ENCODE measurements around the gene P2RY11.

P2RY11 gene

GRCh38 chr19:10135551-10136334 lies 24.2 kb downstream of the P2RY11 start:
- 96% methylated on average over 39 of the region's 39 CpGs for WGBS
- Histone ChIP-seq H3K27ac (ENCODE audit: low read depth, low read length) (no peak overlapping the region), H3K4me3 (ENCODE audit: low read length) (no peak overlapping the region), H3K27me3 (ENCODE audit: insufficient read depth, low read length) (no peaks in the 10 kb centered on the region), H3K9me3 (ENCODE audit: insufficient read depth, low read depth, low read length) (no peaks in the 10 kb centered on the region), H3K9ac (ENCODE audit: low read depth, low read length) (no peak overlapping the region), H3K4me1 (ENCODE audit: insufficient read depth, low read length) (no peaks in the 10 kb centered on the region), H3K36me3 (ENCODE audit: insufficient read depth, low read length) (peaks cover 92% of the 10 kb centered on the region)

GRCh38 chr19:10136936-10137335 lies 25.4 kb downstream of the P2RY11 start:
- Histone ChIP-seq H3K9ac (ENCODE audit: low read depth, low read length) (no peak overlapping the region), H3K4me1 (ENCODE audit: insufficient read depth, low read length) (no peaks in the 10 kb centered on the region), H3K36me3 (ENCODE audit: insufficient read depth, low read length) (peaks cover 93% of the 10 kb centered on the region), H3K27me3 (ENCODE audit: insufficient read depth, low read length) (no peaks in the 10 kb centered on the region), H3K27ac (ENCODE audit: low read depth, low read length) (no peak overlapping the region), H3K9me3 (ENCODE audit: insufficient read depth, low read depth, low read length) (no peaks in the 10 kb centered on the region), H3K4me3 (ENCODE audit: low read length) (no peak overlapping the region)
- 97% methylated on average over 14 of the region's 14 CpGs for WGBS

GRCh38 chr19:10137751-10138682 lies 26.5 kb downstream of the P2RY11 start:
- H3K9ac ChIP-seq (ENCODE audit: low read depth, low read length): no peak overlapping the region
- no peaks in the 10 kb centered on the region for H3K4me1 ChIP-seq (ENCODE audit: insufficient read depth, low read length)
- WGBS: 95% methylated on average over 38 of the region's 38 CpGs
- no peaks in the 10 kb centered on the region for H3K27me3 ChIP-seq (ENCODE audit: insufficient read depth, low read length)
- H3K27ac ChIP-seq (ENCODE audit: low read depth, low read length): no peak overlapping the region
- H3K9me3 ChIP-seq (ENCODE audit: insufficient read depth, low read depth, low read length): no peaks in the 10 kb centered on the region
- no peak overlapping the region for H3K4me3 ChIP-seq (ENCODE audit: low read length)
- H3K36me3 ChIP-seq (ENCODE audit: insufficient read depth, low read length): peaks cover 98% of the 10 kb centered on the region

- Histone ChIP-seq H3K27me3 (ENCODE audit: insufficient read depth, low read length) (no peaks in the 10 kb centered on the region), H3K36me3 (ENCODE audit: insufficient read depth, low read length) (peaks cover 98% of the 10 kb centered on the region), H3K9ac (ENCODE audit: low read depth, low read length) (no peak overlapping the region), H3K27ac (ENCODE audit: low read depth, low read length) (no peak overlapping the region), H3K4me3 (ENCODE audit: low read length) (no peak overlapping the region), H3K9me3 (ENCODE audit: insufficient read depth, low read depth, low read length) (no peaks in the 10 kb centered on the region), H3K4me1 (ENCODE audit: insufficient read depth, low read length) (no peaks in the 10 kb centered on the region)
- WGBS: 96% methylated on average over 27 of the region's 27 CpGs
Observed at GRCh38 chr19:10138879-10139795, 27.6 kb downstream of the P2RY11 start.

GRCh38 chr19:10139952-10140351 lies 28.5 kb downstream of the P2RY11 start:
- H3K9me3 ChIP-seq (ENCODE audit: insufficient read depth, low read depth, low read length): no peaks in the 10 kb centered on the region
- no peak overlapping the region for H3K9ac ChIP-seq (ENCODE audit: low read depth, low read length)
- WGBS: 96% methylated on average over 23 of the region's 23 CpGs
- H3K4me1 ChIP-seq (ENCODE audit: insufficient read depth, low read length): no peaks in the 10 kb centered on the region
- peaks cover 100% of the 10 kb centered on the region for H3K36me3 ChIP-seq (ENCODE audit: insufficient read depth, low read length)
- no peaks in the 10 kb centered on the region for H3K27me3 ChIP-seq (ENCODE audit: insufficient read depth, low read length)
- no peak overlapping the region for H3K27ac ChIP-seq (ENCODE audit: low read depth, low read length)
- H3K4me3 ChIP-seq (ENCODE audit: low read length): no peak overlapping the region

- Histone ChIP-seq H3K36me3 (ENCODE audit: insufficient read depth, low read length) (peaks cover 100% of the 10 kb centered on the region), H3K27ac (ENCODE audit: low read depth, low read length) (no peak overlapping the region), H3K9ac (ENCODE audit: low read depth, low read length) (no peak overlapping the region), H3K27me3 (ENCODE audit: insufficient read depth, low read length) (no peaks in the 10 kb centered on the region), H3K4me3 (ENCODE audit: low read length) (no peak overlapping the region), H3K9me3 (ENCODE audit: insufficient read depth, low read depth, low read length) (no peaks in the 10 kb centered on the region), H3K4me1 (ENCODE audit: insufficient read depth, low read length) (no peaks in the 10 kb centered on the region)
- 96% methylated on average over 13 of the region's 13 CpGs for WGBS
Observed at GRCh38 chr19:10141479-10141878, 30.0 kb downstream of the P2RY11 start.

- 95% methylated on average over 18 of the region's 18 CpGs for WGBS
- Histone ChIP-seq H3K9me3 (ENCODE audit: insufficient read depth, low read depth, low read length) (no peaks in the 10 kb centered on the region), H3K36me3 (ENCODE audit: insufficient read depth, low read length) (peaks cover 100% of the 10 kb centered on the region), H3K9ac (ENCODE audit: low read depth, low read length) (no peak overlapping the region), H3K27me3 (ENCODE audit: insufficient read depth, low read length) (no peaks in the 10 kb centered on the region), H3K4me1 (ENCODE audit: insufficient read depth, low read length) (no peaks in the 10 kb centered on the region), H3K27ac (ENCODE audit: low read depth, low read length) (no peak overlapping the region), H3K4me3 (ENCODE audit: low read length) (no peak overlapping the region)
Observed at GRCh38 chr19:10141973-10142372, 30.5 kb downstream of the P2RY11 start.

GRCh38 chr19:10142701-10143375 lies 31.3 kb downstream of the P2RY11 start:
- Histone ChIP-seq H3K9me3 (ENCODE audit: insufficient read depth, low read depth, low read length) (no peaks in the 10 kb centered on the region), H3K4me3 (ENCODE audit: low read length) (no peak overlapping the region), H3K9ac (ENCODE audit: low read depth, low read length) (no peak overlapping the region), H3K36me3 (ENCODE audit: insufficient read depth, low read length) (peaks cover 99% of the 10 kb centered on the region), H3K27ac (ENCODE audit: low read depth, low read length) (no peak overlapping the region), H3K27me3 (ENCODE audit: insufficient read depth, low read length) (no peaks in the 10 kb centered on the region), H3K4me1 (ENCODE audit: insufficient read depth, low read length) (no peaks in the 10 kb centered on the region)
- WGBS: 87% methylated on average over 15 of the region's 15 CpGs

- Histone ChIP-seq H3K9ac (ENCODE audit: low read depth, low read length) (no peak overlapping the region), H3K27ac (ENCODE audit: low read depth, low read length) (no peak overlapping the region), H3K4me3 (ENCODE audit: low read length) (no peak overlapping the region), H3K4me1 (ENCODE audit: insufficient read depth, low read length) (no peaks in the 10 kb centered on the region), H3K27me3 (ENCODE audit: insufficient read depth, low read length) (no peaks in the 10 kb centered on the region), H3K9me3 (ENCODE audit: insufficient read depth, low read depth, low read length) (no peaks in the 10 kb centered on the region), H3K36me3 (ENCODE audit: insufficient read depth, low read length) (peaks cover 97% of the 10 kb centered on the region)
- WGBS: 97% methylated on average over 11 of the region's 11 CpGs
Observed at GRCh38 chr19:10143681-10144080, 32.2 kb downstream of the P2RY11 start.

- H3K4me3 ChIP-seq (ENCODE audit: low read length): no peak overlapping the region
- H3K27me3 ChIP-seq (ENCODE audit: insufficient read depth, low read length): no peaks in the 10 kb centered on the region
- H3K27ac ChIP-seq (ENCODE audit: low read depth, low read length): no peak overlapping the region
- no peaks in the 10 kb centered on the region for H3K4me1 ChIP-seq (ENCODE audit: insufficient read depth, low read length)
- WGBS: 96% methylated on average over 10 of the region's 10 CpGs
- peaks cover 96% of the 10 kb centered on the region for H3K36me3 ChIP-seq (ENCODE audit: insufficient read depth, low read length)
- H3K9me3 ChIP-seq (ENCODE audit: insufficient read depth, low read depth, low read length): no peaks in the 10 kb centered on the region
- no peak overlapping the region for H3K9ac ChIP-seq (ENCODE audit: low read depth, low read length)
Observed at GRCh38 chr19:10144361-10144760, 32.9 kb downstream of the P2RY11 start.
